NCI-H345 treated with DMSO at 0.1 percent for 48 hours (cell line): ENCODE data around the gene PFAS.

Source experiments
- DNase-seq: peaks from one replicate; lab custom pipeline; 2025; ENCODE audit not compliant: unreplicated experiment; lab: John Stamatoyannopoulos, UW

The PFAS gene

GRCh38 chr17:8266648-8267479, 17.8 kb downstream of the PFAS start:
- DNase-seq, result no peak

GRCh38 chr17:8267480-8268147, 18.5 kb downstream of the PFAS start:
- DNase-seq, result no peak

GRCh38 chr17:8268550-8269298, 19.6 kb downstream of the PFAS start:
- DNase-seq, result no peak

GRCh38 chr17:8272421-8272820, 23.3 kb downstream of the PFAS start:
- DNase-seq, result no peak

GRCh38 chr17:8273884-8274444, 24.9 kb downstream of the PFAS start:
- no peak for DNase-seq

GRCh38 chr17:8274816-8275215, 25.7 kb downstream of the PFAS start:
- no peak for DNase-seq

GRCh38 chr17:8275421-8276290, 26.6 kb downstream of the PFAS start:
- no peak for DNase-seq

- no peak for DNase-seq
These were observed 28.2 kb downstream of the PFAS start for GRCh38 chr17:8277317-8277716.

- DNase-seq, result no peak
These were observed 33.3 kb downstream of the PFAS start for GRCh38 chr17:8282345-8282744.

GRCh38 chr17:8283356-8283755, 34.3 kb downstream of the PFAS start:
- no peak for DNase-seq

GRCh38 chr17:8284126-8284525, 35.0 kb downstream of the PFAS start:
- no peak for DNase-seq

GRCh38 chr17:8285270-8286181, 36.4 kb downstream of the PFAS start:
- DNase-seq, result no peak

- DNase-seq, result no peak
These were observed 38.7 kb downstream of the PFAS start for GRCh38 chr17:8287651-8288335.

- DNase-seq, result peak; percentile 47
These were observed 39.4 kb downstream of the PFAS start, which contains the start of gene RANGRF for GRCh38 chr17:8288336-8289102. Gene RANGRF (plus strand): TSS chr17:8288670. CDS start chr17:8288789, 119 bp downstream.

- no peak for DNase-seq
These were observed 40.0 kb downstream of the PFAS start for GRCh38 chr17:8289103-8289397.

- no peak for DNase-seq
These were observed 41.0 kb downstream of the PFAS start for GRCh38 chr17:8290043-8290442.

GRCh38 chr17:8292639-8293395, 43.7 kb downstream of the PFAS start:
- no peak for DNase-seq

- DNase-seq, result no peak
These were observed 45.3 kb downstream of the PFAS start for GRCh38 chr17:8294361-8294760.
